C1 segment of cervical spinal cord (tissue), 14 donors: ENCODE data around the gene OR6K2.
"Not testable (repeated sequence)": the region's sequence is repeated elsewhere in the genome, so short reads cannot be mapped to it uniquely, and the experiment has no call there.

Experiments
- DNase-seq, 14 donors: peaks; one replicate each; lab custom pipeline; 2025; lab: John Stamatoyannopoulos, UW

OR6K2 gene, protein sequence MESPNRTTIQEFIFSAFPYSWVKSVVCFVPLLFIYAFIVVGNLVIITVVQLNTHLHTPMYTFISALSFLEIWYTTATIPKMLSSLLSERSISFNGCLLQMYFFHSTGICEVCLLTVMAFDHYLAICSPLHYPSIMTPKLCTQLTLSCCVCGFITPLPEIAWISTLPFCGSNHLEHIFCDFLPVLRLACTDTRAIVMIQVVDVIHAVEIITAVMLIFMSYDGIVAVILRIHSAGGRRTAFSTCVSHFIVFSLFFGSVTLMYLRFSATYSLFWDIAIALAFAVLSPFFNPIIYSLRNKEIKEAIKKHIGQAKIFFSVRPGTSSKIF

DNA sequence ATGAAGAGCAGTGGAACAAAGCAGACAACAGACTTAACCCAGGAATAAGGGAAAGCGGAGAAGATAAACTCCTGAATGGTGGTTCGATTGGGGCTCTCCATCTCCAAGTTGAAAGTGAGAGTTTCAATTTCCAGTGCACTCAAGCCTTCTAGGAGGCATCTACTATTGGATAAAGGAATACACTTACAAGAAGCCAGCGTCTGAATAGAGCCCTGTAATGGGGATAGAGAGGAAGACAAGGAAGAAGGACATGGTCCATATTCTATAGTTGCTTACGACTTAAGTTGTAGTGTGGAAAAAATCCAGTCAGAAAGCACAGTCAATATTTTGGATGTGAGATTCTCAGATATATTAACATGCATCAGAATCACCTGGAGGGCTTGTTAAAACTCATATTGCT, at the start of gene OR6K2:
Gene OR6K2, minus strand, starts transcription at position 101 of the 400 bp plus-strand sequence. Its CDS starts 0 bp downstream, at position 101.
- DNase-seq, result no peak

DNA sequence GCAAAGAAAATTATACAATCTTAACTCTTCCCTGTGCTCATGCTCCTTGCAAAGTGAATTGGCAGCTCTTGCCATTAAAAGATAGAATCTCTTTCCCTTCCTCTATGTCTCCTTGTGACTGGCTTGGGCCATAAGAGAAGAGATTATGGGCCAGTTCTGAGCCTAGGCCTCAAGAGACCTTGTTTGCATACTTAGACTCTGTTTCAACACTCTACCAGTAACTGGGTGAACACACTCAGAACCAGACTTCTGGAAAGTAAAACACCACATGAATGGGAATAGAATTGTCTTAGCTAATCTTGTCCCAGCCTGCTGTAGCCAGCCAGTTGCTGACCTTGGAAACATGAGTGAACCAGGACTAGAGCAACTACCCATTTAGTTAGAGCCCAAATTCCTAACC, 35.4 kb upstream of the OR6K2 start:
- DNase-seq, result no peak

DNA sequence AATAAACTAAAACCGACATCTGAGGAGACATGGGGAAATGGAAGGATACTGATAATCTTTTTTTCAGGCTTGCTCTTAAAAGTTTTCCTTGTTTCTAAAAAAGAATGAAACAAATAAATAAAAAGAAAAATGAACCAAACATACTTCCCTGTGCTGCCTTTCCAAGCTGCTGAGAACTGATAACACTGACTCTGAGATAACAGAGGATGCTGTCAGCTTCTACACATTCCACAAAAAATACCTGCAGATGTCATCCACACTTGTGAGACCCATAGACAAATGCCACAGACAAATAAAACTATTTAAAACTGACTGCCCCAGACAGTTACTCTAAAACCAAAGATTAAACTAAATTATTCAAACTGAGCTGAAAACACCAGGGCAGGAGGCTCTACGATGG, 32.1 kb upstream of the OR6K2 start:
- DNase-seq, result no peak

DNA sequence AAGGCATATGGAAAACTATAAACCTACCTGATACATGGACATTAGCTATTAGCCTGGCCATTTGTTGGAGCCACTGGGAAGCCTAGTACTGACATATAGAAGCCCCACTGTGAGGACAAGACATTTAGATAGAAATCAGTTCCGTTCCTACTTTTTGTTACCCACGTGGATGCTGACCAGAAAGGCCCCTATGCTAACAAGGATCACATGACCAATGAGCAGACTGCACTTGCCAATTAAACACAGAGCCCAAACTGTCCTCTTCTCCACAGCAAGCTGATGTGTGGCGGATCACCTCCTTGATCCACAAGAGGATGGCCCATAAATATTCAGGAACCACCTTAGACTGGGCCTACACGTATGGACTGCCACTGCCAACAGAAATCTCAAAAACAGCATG, 31.3 kb upstream of the OR6K2 start:
- no peak for DNase-seq

DNA sequence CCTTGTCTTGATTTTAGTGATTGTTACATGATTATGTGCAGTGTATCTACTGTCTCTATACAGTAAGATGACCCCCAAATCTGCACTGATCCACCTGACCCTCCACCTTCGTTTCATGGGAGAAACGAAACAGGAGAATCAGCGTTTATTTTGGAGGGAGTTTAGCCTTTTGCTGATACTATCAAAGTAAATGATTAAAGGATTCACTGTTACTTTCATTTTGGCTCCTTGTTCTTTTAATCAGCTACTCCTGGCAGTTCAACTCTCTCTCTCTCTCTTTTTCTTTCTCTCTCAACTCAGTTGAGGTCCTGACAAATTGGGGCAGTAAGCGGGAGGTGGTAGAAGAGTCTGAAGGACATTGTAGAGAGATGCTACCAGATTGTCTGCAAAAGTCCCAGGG, 30.0 kb upstream of the OR6K2 start:
- no peak for DNase-seq

DNA sequence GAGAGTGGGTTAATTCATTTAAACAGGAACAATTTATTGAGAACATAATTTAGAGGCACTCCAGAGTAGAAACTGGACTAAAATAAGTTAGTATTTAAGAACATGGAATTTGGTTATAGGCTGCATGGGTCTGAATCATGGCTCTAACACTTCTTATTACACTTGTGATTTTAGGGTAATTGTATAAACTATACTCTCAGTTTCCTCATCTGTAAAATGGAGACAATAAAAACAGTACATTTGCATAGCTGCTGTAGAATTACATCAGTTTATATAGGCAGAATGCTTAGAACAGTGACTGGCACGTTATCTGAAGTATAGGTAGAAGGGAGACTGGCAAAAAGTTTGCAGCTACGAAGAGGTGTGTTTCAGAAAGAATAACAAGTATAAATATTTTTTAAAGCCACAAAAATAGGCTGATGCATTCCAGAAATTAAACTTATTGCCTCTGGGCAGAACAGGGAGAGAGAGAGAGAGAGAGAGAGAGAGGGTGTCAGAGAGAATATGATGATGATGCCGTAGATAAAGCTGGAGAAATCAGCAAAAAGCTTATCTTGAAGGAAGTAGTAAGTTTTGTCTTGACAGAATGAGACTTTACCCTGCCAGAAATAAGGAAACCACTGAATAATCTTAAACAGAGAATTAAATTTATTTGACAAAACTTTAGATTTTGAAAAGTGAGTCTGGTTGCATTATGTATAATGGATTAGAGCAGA, 28.2 kb upstream of the OR6K2 start:
- DNase-seq, result no peak

DNA sequence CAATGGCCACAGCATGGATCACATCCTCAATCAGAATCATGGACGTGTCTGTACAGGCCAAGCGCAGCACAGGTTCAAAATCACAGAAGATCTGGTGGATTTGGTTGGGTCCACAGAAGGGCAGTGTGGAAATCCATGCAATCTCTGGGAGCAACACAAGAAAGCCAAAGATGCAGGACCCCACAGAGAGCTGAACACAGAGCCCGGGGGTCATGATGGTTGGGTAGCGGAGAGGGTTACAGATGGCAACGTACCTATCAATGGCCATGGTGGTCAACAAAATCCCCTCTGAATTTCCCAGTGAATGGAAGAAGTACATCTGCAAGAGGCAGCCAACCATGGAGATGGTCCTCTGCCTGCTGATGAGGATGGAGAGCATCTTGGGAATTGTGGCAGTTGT, 24.0 kb upstream of the OR6K2 start:
- DNase-seq, result no peak

DNA sequence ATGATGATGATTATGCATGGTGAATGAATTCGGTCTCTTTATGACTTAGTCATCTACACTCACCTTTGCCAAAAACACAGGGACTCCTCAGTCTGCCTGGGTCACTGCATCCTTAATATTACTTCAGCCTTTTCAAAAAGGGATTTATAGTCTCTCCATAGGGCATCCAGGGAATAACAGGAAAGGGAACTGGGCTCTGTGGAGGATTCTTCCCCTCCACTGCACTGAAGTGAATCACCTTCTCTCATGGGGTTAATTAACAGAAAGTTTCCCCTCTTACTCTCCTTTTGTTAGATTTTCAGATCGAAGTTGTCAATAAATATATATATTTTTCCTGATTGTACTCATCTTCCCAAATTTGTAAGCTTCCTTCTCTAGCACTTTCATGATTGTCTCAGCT, 20.2 kb upstream of the OR6K2 start, which contains the start of gene OR6K3:
Gene OR6K3, minus strand, starts transcription at position 101 of the 400 bp plus-strand sequence. CDS start 2,605 bp downstream, outside the sequence.
- no peak for DNase-seq

DNA sequence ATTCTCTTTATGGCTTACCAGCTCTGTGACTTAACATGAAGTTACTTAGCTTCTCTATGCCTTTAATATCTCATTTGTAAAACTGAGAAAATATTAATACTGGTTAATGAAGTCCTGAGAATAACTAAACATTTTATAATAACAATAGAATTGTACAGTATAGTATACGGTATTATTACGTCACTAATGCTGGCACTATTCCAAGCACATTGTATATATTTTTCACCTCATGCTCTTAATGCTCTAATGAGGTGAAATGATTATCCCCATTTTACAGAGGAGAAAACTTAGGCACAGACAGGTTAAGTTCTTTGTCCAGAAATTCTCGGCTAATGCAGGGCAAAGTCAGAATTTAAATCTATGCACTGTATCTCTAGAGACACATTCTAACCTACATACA, 19.2 kb upstream of the OR6K2 start:
- DNase-seq, result no peak

DNA sequence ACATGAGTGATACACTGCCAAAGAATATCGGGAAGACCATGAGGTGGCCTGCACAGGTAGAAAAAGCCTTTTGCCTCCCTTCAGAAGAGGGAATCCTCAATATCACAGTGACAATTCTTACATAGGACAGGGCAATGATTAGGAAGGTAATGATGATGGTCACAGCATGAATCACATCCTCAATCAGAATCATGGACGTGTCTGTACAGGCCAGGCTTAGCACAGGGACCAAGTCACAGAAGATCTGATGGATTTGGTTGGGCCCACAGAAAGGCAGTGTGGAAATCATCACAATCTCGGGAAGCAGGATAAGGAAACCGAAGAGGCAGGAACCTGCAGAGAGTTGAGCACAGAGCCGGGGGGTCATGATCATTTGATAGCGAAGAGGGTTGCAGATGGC, 16.9 kb upstream of the OR6K2 start:
- no peak for DNase-seq

DNA sequence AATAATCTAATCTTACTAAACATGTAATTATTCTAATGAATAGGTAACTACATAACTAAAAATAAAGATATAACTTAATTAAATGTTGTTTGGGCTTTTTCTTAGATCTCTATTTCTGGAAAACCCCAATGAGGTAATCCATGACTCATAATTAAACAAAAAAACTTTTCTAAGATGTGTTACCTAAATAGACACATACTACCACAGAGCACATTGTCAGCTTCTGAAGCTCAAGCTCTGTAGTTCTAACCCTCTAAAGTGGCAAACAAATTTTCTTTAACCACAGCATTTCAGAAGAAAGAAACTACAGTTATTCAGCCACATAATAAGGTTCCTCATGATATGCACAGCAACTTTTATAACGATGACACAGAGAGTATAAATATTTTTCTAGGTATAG, 15.9 kb upstream of the OR6K2 start:
- DNase-seq, result no peak

DNA sequence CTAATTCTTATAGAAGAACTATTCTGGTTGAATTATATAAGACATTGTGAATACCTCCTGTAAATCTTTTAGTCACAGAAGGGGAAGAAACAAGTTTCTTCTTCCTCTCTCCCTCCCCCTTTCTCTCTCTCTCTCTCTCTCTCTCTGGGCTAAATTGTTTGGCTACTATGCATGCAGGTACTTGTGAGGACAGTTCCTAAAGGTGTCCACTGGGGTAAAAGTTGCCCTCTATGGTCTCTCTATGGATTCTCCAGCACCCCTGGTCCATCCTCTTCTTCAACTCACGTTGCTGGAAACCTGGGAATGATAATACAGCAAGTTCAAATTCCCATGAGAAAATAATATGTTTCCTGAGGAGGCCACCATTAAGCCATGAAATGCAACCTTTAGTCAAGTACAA, 14.3 kb upstream of the OR6K2 start:
- no peak for DNase-seq

DNA sequence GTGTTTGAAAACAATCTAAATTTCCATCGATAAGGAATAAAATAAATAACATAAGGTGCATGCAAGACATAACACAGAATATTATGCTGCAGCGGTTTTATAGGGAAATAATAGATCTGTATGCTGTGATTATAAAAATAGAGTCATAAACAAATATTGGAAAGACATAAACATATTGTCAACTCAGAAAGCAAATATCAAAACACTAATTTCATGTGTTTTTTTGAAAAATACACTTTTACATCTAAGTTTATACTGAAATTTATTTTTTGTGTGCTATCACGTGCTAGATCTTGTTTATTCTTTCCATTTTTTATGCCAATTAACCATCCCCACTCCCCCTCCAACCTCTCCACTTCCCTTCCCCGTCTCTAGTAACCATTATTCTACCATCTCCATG, 10.6 kb upstream of the OR6K2 start:
- DNase-seq, result no peak

DNA sequence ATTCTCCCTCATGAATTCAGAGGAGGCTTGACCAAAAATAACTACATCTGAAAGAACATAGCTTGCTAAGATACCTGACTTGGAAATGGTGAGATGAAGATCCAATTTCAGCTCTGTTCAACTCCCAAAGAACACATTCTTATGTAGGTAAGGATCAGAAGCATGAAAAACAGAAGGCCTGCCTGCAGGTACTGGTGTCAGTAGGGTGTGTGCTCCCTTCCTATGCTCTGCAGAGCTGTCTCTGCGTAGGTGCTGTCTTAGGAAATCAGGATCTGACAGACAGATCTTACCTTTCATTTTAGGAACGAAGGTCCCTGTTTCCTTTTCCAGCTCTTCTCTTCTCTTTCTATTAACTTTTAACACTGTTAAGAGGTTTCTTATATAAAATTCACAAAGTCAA, 5.6 kb upstream of the OR6K2 start:
- DNase-seq, result no peak

DNA sequence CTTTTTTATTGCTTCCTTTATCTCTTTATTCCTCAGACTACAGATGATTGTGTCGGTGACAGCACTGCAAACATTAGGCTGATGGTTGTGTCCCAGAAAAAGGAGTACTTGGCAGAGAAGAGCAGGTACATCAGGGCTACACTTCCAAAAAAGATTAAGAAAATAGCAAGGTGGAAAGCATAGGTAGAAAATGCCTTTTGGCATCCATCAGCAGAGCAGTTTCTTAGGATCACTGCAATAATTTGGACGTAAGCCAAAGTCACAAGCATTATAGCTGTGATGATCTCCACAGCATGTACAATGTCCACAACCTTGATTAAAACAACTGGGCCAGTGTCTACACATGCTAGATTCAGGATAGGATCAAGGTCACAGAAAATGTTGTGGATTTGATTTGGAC, 5.9 kb downstream of the OR6K2 start:
- DNase-seq, result no peak

DNA sequence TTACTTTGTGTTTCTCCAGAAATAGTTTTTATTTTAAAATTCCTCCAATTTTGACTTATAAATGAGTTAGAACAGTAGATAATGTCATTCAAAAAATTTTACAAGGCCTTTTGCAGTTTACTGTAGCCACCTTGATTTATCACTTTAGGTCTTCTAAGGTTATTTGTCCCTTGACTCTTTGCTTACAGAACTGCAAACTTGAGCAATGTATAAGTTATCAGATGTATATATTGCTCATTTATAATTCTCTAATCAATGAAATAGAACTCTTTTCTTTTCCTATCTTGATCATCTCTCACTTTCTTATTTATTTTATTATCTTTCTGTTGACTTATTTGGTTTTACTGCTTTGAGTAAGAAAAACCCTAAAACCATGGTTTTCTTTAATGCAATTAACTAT, 8.1 kb downstream of the OR6K2 start:
- no peak for DNase-seq

DNA sequence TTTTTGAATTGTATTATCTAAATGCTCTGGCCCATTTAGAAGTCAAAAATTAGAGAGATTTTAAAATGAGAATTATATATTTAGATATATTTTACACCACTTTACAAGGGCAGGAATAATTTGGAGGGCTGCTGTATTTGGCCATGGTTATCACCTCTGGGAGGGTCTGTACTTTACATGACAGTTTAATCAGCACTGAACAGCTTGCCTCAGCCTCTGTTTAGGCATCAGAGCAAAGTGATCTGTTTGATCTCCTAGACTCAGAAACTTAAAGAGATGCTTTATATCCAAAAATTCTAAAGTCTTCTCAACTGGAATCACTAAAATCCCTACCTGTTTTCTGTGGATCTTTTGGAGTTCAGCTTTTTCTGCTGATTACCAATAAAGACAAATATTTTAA, 8.5 kb downstream of the OR6K2 start:
- no peak for DNase-seq

DNA sequence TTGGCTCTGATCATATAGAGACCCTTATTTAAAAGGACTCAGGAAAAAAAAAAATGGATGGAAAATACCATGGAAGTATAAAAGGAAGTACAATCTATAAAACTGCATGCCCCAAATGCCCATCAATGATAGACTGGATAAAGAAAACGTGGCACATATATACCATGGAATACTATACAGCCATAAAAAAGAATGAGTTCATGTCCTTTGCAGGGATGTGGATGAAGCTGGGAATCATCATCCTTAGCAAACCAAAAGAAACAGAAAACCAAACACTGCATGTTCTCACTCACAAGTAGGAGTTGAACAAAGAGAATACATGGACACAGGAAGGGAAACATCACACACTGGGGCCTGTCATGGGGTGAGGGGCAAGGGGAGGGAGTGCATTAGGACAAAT, 9.3 kb downstream of the OR6K2 start:
- not testable (repeated sequence) for DNase-seq

DNA sequence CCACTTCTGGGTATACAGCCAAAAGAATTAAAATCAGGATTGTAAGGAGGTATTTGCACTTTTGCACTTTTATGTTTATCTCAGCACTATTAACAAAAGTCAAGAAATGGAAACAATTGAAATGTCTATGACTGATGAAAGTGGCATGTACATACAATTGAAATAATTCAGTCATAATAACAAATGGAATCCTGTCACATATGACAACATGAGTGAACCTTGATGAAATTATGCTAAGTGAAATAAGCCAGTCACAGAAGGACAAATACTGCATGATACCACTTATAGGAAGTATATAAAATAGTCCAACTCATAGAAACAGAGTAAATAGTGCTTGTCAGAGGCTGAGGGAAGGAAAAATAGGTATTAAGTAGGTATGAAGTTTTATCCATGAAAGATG, 10.6 kb downstream of the OR6K2 start:
- DNase-seq, result no peak

DNA sequence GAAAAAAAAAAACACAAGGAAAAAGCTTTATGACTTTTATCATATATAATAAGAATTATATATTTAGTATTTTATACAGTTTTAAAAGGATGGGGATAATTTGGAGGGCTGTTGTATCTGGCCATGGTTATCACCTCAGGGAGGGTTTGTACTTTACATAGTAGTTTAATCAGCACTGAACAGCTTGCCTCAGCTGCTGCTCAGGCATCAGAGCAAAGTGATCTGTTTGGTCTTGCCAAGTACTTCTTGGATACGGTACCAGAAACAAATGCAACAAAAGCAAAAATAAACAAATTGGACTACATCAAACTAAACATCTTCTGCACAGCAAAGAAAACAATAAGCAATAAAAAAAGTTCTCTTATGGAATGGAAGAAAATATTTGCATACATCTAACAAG, 11.3 kb downstream of the OR6K2 start:
- DNase-seq, result no peak

DNA sequence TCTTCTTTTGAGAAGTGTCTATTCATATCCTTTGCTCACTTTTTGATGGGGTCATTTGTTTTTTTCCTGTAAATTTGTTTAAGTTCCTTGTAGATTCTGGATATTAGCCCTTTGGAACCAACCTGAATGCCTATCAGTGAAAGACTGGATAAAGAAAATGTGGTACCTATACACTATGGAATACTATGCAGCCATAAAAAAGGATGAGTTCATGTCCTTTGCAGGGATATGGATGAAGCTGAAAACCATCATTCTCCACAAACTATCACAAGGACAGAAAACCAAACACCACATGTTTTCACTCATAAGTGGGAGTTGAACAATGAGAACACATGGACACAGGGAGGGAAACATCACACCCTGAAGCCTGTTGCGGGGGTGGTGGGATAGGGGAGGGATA, 12.1 kb downstream of the OR6K2 start:
- DNase-seq, result not testable (repeated sequence)

DNA sequence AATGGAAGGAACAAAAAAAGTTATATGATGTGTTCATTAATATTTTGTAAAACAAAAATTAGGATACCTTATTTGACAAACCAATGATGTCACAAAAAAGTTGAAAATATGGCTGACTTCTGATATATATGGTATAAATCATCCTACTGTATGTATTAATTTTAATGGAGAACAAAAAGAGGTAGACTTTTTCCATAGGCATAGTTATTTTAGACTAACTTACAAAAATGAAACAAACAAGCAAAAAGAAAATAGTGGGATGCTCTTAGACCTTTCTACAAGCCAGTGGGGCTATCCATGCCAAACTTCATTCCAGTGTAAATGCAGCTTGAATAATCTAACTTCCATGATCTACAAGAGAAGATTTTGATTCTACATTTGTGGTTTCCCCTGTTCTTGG, 13.4 kb downstream of the OR6K2 start:
- DNase-seq, result no peak
